Keratinocyte (primary cell): ENCODE results near the gene CORO1C. TPM values are rescaled to one million over a fixed set of nuclear protein-coding genes. Genes with fewer than 3 reads are reported as not detected.

Experiments
- DNase-seq: peaks from one replicate; pipeline ENCODE4 v3.0.0-alpha.2; 2011; ENCODE audit warnings: low read depth, missing footprints, low spot score
- FAIRE-seq: peaks from 2 replicates; lab custom pipeline; 2011; peaks lifted over from hg19 to GRCh38; lab: Jason Lieb, UNC
- H2AFZ ChIP-seq: 2 replicates; pipeline ENCODE4 v1.6.0; 2012; ENCODE audit warnings: low read length, control low read depth, inconsistent platforms; ENCODE audit not compliant: control insufficient read depth
- H3K27ac ChIP-seq: 2 replicates; pipeline ENCODE4 v1.5.1; 2011; ENCODE audit warnings: low read length; ENCODE audit not compliant: control insufficient read depth, insufficient read depth
- H3K27me3 ChIP-seq: 3 replicates; pipeline ENCODE4 v1.6.0; 2011; ENCODE audit warnings: low read length; ENCODE audit not compliant: control insufficient read depth, insufficient read depth; ENCODE audit errors: extremely low read depth
- H3K36me3 ChIP-seq, 2 experiments: 2 replicates in 1 of 2; 3 replicates in 1 of 2; pipeline ENCODE4 v1.5.1; 2011; ENCODE audit warnings: low read length in 2 of 2, mild to moderate bottlenecking in 1 of 2; ENCODE audit not compliant: control insufficient read depth in 2 of 2, insufficient read depth in 2 of 2; ENCODE audit errors: extremely low read depth in 1 of 2
- H3K4me1 ChIP-seq: 3 replicates; pipeline ENCODE4 v1.5.1; 2011; ENCODE audit warnings: low read length; ENCODE audit not compliant: control insufficient read depth, insufficient read depth; ENCODE audit errors: extremely low read depth
- H3K4me2 ChIP-seq: 3 replicates; pipeline ENCODE4 v1.6.0; 2011; ENCODE audit warnings: low read depth, low read length; ENCODE audit not compliant: control insufficient read depth, insufficient read depth; ENCODE audit errors: extremely low read depth
- H3K4me3 ChIP-seq, 3 experiments: fragments of 200-600 bp in 1 of 3; sonication (generic) in 1 of 3; 2 replicates in 2 of 3; 3 replicates in 1 of 3; pipeline ENCODE4 v1.5.1; 2011 to 2016; ENCODE audit warnings: low read length in 3 of 3, mild to moderate bottlenecking in 3 of 3, control low read depth in 2 of 3, inconsistent platforms in 1 of 3, low read depth in 1 of 3, mixed read lengths in 1 of 3, mixed run types in 1 of 3, moderate library complexity in 1 of 3; ENCODE audit not compliant: control insufficient read depth in 2 of 3, insufficient read depth in 2 of 3; ENCODE audit errors: extremely low read depth in 1 of 3
- H3K79me2 ChIP-seq: 2 replicates; pipeline ENCODE4 v1.6.0; 2012; ENCODE audit warnings: low read length; ENCODE audit not compliant: control insufficient read depth, insufficient read depth
- H3K9ac ChIP-seq: 3 replicates; pipeline ENCODE4 v1.6.0; 2011; ENCODE audit warnings: low read length; ENCODE audit not compliant: control insufficient read depth, insufficient read depth; ENCODE audit errors: extremely low read depth
- H3K9me1 ChIP-seq: 3 replicates; pipeline ENCODE4 v1.6.0; 2011; ENCODE audit warnings: low read length; ENCODE audit not compliant: control insufficient read depth, insufficient read depth; ENCODE audit errors: extremely low read depth
- H3K9me3 ChIP-seq: 2 replicates; pipeline ENCODE4 v1.5.1; 2012; ENCODE audit warnings: low read depth, low read length; ENCODE audit not compliant: control insufficient read depth
- H4K20me1 ChIP-seq: 3 replicates; pipeline ENCODE4 v1.6.0; 2011; ENCODE audit warnings: low read length; ENCODE audit not compliant: control insufficient read depth, insufficient read depth; ENCODE audit errors: extremely low read depth
- CTCF ChIP-seq, 3 experiments: IDR thresholded peaks in 1 of 3; conservative IDR thresholded peaks in 1 of 3; optimal IDR thresholded peaks in 1 of 3; 2 replicates in 2 of 3; 3 replicates in 1 of 3; pipeline versions ENCODE3 to v1.5.1; 2011; ENCODE audit warnings: low read length in 3 of 3, mild to moderate bottlenecking in 3 of 3, moderate library complexity in 2 of 3, control low read depth in 1 of 3, inconsistent platforms in 1 of 3; ENCODE audit not compliant: insufficient read depth in 2 of 3; ENCODE audit errors: extremely low read depth in 1 of 3
- EZH2 ChIP-seq: IDR thresholded peaks from one replicate; pipeline ENCODE4 v1.6.1; 2012; ENCODE audit warnings: inconsistent platforms, mild to moderate bottlenecking, low read length, moderate library complexity
- dilution Hi-C: fragments of 300-500 bp; cut with MboI; formaldehyde crosslinking; loops from one replicate; pipeline ENCODE4 v1.7.0; 2020; ENCODE audit warnings: low sequenced_read_pairs; ENCODE audit not compliant: extremely low pct_ligation_motif_present
- polyA plus RNA-seq, 5 experiments: library from polyadenylated mRNA; depleted of rRNA in 3 of 5; stranded (reverse) in 3 of 5; stranded (forward) in 1 of 5; unstranded in 1 of 5; fragments of >200 nt; gene quantifications; 1 replicate in 1 of 5; 2 replicates in 3 of 5; 3 replicates in 1 of 5; pipeline versions ENCODE4 v1.2.1 to v1.2.3, GENCODE V29; 2011 to 2012; ENCODE audit warnings: missing spikeins in 2 of 5, low read depth in 1 of 5, low replicate concordance in 1 of 5

The CORO1C gene
- polyA plus RNA-seq, 1 donor (not counting 4 experiments of a cell fraction or from before 2014, with no cell fraction given) = 283 TPM

- H3K4me3 ChIP-seq = no peak overlapping the region
- FAIRE-seq = no peak
- H4K20me1 ChIP-seq = peaks cover 6% of the 10 kb centered on the region
- peaks cover 13% of the 10 kb centered on the region for H3K4me1 ChIP-seq
- DNase-seq = no peak
- dilution Hi-C loops = no loop called here
- no peak overlapping the region for H2AFZ ChIP-seq
- H3K9me1 ChIP-seq = peaks cover 5% of the 10 kb centered on the region
- TF ChIP-seq CTCF (optimal IDR thresholded peaks at IDR 0.05 in 1 of 3, IDR thresholded peaks at IDR 0.05 in 1 of 3, conservative IDR thresholded peaks at IDR 0.05 in 1 of 3; ENCODE audit: extremely low read depth in 1 of 3, insufficient read depth in 2 of 3, low read length in 3 of 3) (no peak), EZH2 (no peak)
- peaks cover 100% of the 10 kb centered on the region for H3K79me2 ChIP-seq
- no peak overlapping the region for H3K4me2 ChIP-seq
- H3K27me3 ChIP-seq = no peaks in the 10 kb centered on the region
- H3K9ac ChIP-seq = no peak overlapping the region
- no peaks in the 10 kb centered on the region for H3K9me3 ChIP-seq
- H3K27ac ChIP-seq = no peak overlapping the region
- H3K36me3 ChIP-seq = peaks cover 1 to 4% of the 10 kb centered on the region in 2 experiments
These were observed 19.7 kb downstream of the CORO1C start for GRCh38 chr12:108711489-108712164.

- peaks cover 11% of the 10 kb centered on the region for H3K4me1 ChIP-seq
- H4K20me1 ChIP-seq = peaks cover 6% of the 10 kb centered on the region
- TF ChIP-seq CTCF (optimal IDR thresholded peaks at IDR 0.05 in 1 of 3, IDR thresholded peaks at IDR 0.05 in 1 of 3, conservative IDR thresholded peaks at IDR 0.05 in 1 of 3; ENCODE audit: extremely low read depth in 1 of 3, insufficient read depth in 2 of 3, low read length in 3 of 3) = no peak
- no peak for TF ChIP-seq EZH2
- no peak for DNase-seq
- dilution Hi-C loops = no loop called here
- no peaks in the 10 kb centered on the region for H3K9me3 ChIP-seq
- H3K4me3 ChIP-seq = no peak overlapping the region
- no peak overlapping the region for H3K9ac ChIP-seq
- no peak for FAIRE-seq
- H2AFZ ChIP-seq = no peak overlapping the region
- H3K79me2 ChIP-seq = peaks cover 99% of the 10 kb centered on the region
- H3K9me1 ChIP-seq = peaks cover 5% of the 10 kb centered on the region
- H3K27me3 ChIP-seq = no peaks in the 10 kb centered on the region
- H3K27ac ChIP-seq = no peak overlapping the region
- H3K36me3 ChIP-seq = peaks cover 0 to 2% of the 10 kb centered on the region in 2 experiments
- no peak overlapping the region for H3K4me2 ChIP-seq
These were observed 21.6 kb downstream of the CORO1C start for GRCh38 chr12:108709697-108710096.
